ENCODE results near the gene TMEM200C.
"Not testable (repeated sequence)": the region's sequence is repeated elsewhere in the genome, so short reads cannot be mapped to it uniquely, and the experiment has no call there.

Gene TMEM200C

DNA sequence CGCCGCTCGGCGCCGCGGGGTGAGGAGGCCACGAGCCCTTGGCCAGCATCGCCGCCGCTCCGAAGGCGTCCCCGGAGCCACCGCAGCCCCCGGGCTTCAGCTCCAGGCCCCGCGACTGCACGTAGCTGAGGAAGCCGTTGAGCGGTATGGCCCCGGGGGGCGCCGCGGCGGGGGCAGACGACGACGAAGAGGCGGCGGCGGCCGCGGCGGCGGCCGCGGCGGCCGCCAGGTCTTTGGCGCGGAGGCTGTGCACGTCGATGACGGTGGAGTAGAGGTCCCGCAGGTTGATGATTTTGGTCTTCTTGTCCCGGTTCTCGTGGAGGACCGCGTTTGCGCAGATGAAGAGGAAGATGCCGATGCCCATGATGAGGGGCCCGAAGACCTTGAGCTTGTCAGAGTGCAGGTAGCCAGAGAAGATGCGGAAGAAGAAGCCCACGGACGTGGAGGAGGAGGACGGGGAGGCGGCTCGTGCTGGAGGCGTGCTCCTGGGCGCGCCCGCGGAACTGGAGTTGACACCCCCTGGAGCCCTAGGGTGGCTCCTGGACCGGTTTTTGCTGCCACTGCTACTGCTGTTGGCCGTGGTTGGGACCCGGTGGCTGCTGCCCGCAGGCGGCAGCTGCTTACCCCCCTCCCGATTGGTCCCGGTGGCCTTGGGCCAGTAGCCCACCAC is 4.0 kb downstream of the TMEM200C start:
- DNase-seq: no peak

DNA sequence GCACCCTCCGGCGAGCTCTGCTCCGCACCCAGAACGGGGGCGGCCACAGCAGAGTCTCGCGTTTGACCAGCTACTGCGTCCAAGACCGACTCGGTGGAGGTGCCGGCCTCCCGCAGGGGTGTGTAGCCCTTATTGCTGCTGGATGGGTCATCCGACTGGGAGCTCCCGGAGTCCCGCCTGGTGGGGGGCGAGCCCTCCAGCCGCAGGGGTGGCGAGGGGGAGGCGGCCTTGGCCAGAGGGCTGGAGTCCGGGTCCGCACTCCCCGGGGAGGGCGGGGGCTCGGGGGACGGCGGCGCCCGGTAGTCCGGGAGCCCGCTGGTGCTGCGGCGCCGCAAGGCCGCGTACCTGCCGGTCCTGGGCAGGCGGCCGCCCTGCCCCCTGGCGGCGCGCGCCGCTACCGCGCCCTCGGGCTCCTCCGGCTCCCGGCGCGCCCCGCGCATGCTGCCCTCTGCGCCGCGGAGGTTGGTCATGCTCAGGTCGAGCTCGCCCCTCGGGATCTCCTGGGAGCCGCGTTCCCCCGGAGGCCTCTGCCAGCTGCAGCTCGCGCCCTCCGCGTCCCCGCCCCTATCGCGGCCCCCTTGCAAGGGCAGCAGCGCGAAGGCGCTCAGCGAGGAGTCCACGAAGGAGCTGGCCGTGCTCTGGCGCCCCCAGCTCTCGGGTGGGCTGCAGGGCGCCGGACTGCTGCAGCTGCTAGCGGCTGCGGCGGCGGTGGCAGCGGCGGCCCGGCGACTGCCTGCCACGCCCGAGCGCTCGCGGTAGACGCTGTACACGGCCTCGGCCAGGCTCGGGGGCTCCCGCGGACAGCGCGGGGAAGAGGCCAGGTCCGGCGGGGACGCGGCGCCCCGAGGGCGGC is 4.8 kb downstream of the TMEM200C start:
- no peak for DNase-seq

DNA sequence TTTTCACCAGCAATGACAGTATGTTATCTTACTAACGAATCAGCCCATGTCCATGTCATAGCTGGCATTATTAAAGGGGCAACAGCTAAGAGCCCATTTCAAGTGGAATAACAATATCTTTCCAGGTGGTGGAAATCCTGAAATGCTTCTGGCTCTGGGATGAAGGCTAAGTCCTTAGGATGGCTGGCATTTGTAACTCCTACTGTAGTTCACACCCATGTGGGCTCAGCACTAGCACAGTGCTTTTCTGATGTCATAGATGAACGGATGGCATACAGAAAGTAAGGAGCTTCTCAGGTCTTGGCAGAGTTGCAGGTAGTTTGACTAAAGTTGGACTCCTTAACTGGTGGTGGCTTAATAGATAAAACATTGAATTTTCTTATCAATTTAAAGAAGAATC is 10.0 kb downstream of the TMEM200C start:
- no peak for DNase-seq

DNA sequence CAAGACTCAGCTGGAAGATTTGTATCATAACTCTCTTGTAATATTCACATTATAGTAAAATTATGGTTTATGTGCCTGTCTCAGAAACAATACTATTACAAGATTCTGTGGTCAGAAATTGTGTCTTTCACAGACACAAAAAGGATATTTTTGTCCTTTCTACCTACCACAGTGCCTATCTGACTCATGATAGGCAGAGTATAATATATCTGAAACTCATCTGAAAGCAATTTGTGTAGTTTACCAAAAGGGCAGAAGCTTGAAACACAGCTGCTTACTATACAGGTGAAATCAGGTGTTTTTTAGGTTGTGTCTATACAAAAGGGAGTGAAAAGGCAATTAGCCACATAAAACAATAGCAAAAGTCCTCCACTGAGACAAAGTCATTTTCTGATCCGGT is 10.9 kb downstream of the TMEM200C start:
- no peak for DNase-seq

DNA sequence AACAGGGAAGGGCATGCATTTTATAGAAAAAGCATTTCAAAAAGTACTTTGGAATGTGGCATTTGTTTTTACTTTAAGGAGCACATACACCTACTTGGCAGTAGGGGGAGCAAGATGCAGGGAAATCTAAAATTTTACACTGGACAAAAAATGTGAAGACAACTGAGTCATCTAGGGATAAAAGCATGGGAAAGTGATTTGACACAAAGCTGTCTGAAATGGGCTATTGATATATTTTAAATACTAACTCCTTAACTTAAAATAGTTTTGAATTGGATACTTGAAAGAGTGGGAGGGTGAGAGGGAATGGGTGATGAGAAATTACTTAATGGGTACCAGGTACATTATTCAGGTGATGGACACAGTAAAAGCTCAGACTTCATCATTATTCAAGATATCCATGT is 15.8 kb downstream of the TMEM200C start:
- no peak for DNase-seq

DNA sequence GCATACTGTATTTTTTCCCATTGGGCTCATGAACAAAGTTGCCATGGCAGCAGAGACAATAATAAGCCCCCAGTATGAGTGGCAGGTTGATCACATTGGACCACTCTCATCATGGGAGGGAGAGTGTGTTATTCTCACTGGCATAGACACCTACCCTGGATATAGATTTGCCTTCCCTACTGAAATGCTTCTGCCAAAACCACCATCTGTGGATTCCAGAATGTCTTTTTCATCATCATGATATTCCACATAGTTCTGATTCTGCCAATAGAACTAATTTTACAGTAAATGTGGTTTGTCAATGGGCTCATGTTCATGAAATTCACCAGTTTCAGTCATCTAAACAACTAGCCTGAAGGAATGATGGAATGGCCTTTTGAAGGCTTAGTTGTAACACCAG is 18.4 kb downstream of the TMEM200C start:
- no peak for DNase-seq

DNA sequence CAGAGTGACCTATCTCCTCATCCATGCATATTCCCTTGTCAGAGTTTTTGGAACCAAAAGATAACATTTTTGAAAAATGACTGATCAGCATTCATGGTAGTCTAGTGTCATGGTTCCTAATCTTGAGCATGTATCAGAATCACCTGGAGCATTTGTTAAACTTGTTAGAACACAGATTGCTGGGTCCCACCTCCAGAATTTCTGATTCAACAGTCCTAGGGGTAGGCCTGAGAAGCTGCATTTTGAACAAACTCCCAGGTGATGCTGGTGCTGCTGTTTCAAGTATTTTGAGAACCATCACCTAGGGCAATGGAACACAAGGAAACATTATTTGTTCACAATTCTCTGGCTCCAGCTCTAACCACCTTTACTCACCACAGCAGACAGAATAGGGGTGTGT is 21.0 kb downstream of the TMEM200C start:
- DNase-seq: no peak

DNA sequence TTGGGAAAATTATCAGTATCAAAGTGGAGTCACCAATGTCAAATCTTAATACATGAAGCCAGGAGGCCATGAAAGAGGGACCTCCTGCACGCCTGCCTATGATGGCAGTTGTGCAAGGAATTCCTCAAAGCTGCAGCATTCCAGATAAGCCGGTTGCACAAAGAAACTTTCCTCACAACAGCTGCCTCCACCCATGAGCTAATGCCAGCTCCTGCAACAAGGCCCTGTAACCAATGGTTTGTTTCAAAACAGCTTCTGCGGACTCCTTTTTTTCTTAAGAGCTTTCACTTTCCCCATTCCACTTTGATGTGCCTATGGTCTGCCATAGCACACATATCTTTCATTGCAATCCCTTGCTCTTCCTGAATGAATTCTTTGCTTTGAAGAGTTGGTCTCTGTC is 22.4 kb downstream of the TMEM200C start:
- DNase-seq: no peak

DNA sequence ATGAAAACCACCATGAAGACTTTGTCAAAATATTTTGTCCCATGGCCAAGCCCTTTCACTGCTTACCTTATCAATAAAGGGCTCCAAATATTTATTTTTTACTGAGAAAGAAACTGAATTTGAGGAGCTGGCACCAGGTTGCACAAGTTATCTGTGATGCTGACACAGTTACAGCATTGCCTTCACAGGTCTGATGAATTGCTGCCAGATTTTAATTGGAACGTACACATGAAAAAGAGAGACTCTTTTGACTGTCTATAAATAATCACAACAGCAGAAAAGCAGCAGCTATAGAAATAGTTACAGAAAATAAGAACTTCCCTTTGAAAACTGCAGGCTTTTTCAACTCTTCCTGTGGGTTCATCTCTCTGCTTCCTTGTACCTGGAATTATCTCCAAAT is 23.9 kb downstream of the TMEM200C start:
- DNase-seq: no peak

GRCh38 chr18:5868218-5868854 is 27.0 kb downstream of the TMEM200C start:
- DNase-seq: no peak

- no peak for DNase-seq
These were observed 29.8 kb downstream of the TMEM200C start for GRCh38 chr18:5865521-5865920.

GRCh38 chr18:5862127-5862526 is 33.2 kb downstream of the TMEM200C start:
- DNase-seq: not testable (repeated sequence)

DNA sequence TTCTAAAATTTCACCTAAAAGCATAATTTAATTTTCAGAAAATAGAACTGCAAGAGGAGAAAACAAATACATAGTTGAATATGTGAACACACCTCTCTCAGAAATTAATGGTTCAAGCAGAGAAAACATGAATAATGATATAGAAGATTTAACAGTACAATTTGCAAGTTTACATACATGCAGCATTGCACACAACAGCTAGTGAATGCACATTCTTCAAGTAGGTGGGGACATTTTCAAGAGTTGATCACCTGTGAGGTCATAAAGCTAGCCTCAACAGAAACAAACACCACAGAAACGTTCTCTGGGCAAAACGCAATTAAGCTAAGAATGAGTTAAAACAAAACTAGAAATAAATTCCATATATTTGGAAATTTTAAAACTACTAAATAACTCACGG is 38.1 kb downstream of the TMEM200C start:
- no peak for DNase-seq

GRCh38 chr18:5853253-5853652 is 42.1 kb downstream of the TMEM200C start:
- no peak for DNase-seq

DNA sequence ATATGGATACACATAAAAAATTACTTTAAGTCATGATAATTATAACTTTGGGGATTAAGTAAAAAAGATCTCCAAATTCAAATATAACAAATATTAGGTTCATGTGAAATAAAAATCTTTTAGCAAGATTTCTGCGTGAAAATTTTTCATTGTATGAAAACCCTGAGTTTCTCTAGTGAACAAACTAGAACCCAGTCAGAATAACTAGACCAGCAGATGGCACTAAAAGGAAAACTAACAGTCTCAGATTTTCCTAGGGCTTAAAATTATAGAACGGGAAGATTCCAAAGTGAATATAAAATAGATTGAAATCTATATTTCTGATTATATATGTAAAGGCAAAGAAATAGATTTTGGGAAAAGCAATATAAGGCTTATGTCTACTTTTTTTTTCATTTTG is 43.3 kb downstream of the TMEM200C start:
- DNase-seq: no peak

- DNase-seq: no peak
These were observed 52.7 kb downstream of the TMEM200C start for GRCh38 chr18:5842653-5843052.

DNA sequence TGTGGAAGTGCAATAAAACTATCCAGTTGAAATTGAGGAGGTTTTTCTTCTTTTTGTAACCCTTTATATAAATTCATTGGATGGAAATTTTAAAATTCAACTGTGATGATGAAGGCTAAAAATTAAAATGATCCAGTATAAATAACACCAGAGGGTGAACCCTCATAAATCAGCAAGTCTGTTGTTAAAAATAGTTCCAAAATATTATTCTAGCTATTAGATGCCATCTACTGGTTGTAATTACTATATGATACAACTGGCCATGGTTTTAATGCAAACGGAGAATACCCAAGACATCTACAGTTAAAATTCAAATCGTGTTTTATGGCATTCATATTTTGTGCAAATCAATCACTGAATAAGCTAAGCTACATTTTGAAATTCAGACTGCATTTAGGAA is 53.8 kb downstream of the TMEM200C start:
- DNase-seq: no peak

- DNase-seq: no peak
These were observed 54.8 kb downstream of the TMEM200C start for GRCh38 chr18:5840547-5840946.

DNA sequence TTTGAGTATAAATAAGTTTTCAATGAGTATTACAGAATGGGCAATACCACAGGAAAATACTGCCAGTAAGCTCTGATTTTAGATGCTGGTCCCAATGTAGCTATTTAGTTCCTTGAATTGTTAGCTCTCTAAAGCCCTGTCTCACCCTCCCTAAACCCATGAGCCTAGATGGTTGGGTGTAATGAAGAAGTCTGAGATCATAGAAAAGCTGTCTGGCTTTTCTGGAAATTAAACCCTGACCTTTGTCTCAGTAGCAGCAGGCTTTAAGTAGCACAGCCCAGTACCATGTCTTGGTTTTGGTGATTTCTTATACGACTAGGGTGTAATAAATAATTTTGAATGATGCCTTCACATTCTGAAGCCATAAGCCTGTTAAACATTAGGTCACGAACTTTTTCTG is 55.3 kb downstream of the TMEM200C start:
- no peak for DNase-seq

- DNase-seq: no peak
These were observed 56.2 kb downstream of the TMEM200C start for GRCh38 chr18:5839102-5839501.
